Fibroblast of mammary gland (primary cell): ENCODE results near the gene ARF5.
A peak's percentile ranks its signal among the peaks of the same experiment; 100 is the strongest.
"Not testable (repeated sequence)": the region's sequence is repeated elsewhere in the genome, so short reads cannot be mapped to it uniquely, and the experiment has no call there.

ENCODE experiments used
- DNase-seq: peaks from one replicate; pipeline ENCODE4 v3.0.0-alpha.2; 2010; ENCODE audit warnings: low read depth
- H3K4me3 ChIP-seq: 2 replicates; pipeline ENCODE4 v1.5.1; 2011; ENCODE audit warnings: low read depth, mild to moderate bottlenecking, low read length, moderate library complexity; ENCODE audit not compliant: control insufficient read depth
- TF ChIP-seq, protein P1 (sequence below): conservative IDR thresholded peaks from 2 replicates; pipeline ENCODE4 v1.5.1; 2011; ENCODE audit warnings: low read depth, low read length, inconsistent platforms; ENCODE audit not compliant: control insufficient read depth, insufficient read depth

ARF5 gene

DNA sequence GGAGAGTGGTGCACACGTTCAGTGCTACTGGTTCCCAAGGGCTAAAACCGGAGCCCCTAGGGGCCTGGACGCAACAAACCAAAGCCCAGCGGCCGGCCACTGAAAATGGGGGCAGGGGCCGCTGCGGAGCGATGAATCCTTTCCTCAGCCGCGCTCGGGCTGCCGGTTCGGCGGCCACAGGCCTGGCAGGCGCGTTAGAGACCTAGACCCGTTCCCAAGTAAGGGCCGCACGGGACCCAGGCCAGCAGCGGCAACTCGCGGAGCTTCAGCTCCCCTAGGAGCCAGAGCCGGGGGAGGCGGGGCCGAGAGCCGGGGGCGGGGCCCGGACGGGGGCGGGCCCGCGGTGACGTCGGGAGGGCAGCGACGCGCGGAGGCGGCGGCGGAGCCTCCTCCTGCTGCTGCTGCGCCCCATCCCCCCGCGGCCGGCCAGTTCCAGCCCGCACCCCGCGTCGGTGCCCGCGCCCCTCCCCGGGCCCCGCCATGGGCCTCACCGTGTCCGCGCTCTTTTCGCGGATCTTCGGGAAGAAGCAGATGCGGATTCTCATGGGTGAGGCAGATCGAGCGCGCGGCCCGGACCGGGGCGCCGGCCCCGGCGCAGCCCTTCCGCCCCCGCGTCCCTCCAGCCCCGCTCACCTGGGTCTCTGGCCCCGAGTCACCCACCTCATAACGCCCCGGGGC, at the start of gene ARF5:
Gene ARF5 (plus strand): TSS at position 393 of the 678 bp plus-strand sequence. CDS start 88 bp downstream, at position 481.
- TF ChIP-seq, protein P1, sequence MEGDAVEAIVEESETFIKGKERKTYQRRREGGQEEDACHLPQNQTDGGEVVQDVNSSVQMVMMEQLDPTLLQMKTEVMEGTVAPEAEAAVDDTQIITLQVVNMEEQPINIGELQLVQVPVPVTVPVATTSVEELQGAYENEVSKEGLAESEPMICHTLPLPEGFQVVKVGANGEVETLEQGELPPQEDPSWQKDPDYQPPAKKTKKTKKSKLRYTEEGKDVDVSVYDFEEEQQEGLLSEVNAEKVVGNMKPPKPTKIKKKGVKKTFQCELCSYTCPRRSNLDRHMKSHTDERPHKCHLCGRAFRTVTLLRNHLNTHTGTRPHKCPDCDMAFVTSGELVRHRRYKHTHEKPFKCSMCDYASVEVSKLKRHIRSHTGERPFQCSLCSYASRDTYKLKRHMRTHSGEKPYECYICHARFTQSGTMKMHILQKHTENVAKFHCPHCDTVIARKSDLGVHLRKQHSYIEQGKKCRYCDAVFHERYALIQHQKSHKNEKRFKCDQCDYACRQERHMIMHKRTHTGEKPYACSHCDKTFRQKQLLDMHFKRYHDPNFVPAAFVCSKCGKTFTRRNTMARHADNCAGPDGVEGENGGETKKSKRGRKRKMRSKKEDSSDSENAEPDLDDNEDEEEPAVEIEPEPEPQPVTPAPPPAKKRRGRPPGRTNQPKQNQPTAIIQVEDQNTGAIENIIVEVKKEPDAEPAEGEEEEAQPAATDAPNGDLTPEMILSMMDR, result no peak
- peak within 1 kb of the TSS; percentile 87 for H3K4me3 ChIP-seq
- peak; percentile 63 for DNase-seq

DNA sequence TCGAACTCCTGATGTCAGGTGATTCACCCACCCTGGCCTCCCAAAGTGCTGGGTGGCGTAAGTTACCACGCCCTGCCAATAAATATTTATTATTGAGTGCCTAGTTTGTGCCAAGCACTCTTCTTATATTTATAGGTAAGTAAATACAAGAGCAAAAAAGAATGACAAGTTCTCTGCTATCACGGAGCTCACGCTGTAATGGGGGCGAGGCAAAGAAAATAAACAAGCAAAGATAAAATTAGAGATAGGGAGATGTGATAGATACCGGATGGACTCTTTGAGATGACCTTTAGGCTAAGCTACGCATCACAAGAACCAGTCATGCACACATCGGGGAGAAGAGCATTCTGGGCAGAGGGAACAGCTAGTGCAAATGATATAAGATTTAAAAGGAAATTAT, 49.1 kb upstream of the ARF5 start:
- DNase-seq, result no peak
- TF ChIP-seq, protein P1, result no peak
- no peak overlapping the region for H3K4me3 ChIP-seq

GRCh38 chr7:127540461-127540860, 47.8 kb upstream of the ARF5 start:
- not testable (repeated sequence) for H3K4me3 ChIP-seq, DNase-seq

DNA sequence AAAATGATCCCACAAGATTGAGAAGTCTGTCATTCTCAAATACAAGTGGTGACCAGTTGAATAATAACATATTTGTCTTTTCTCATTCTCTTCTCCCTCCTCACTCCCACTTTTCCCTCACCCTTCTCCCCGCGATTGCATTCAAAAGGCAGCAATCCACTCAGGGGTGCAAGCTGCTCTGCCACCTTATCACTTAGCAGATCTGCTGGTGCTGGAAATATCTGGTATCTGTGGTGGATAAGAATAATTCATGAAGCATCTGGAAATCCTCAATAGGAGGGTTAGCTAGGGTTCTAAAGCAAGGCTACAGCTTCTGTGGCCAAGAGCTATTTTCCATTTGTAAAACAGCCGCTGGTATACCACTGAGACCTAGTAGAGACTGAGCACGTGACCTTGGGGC, 46.7 kb upstream of the ARF5 start:
- DNase-seq, result no peak
- TF ChIP-seq, protein P1, result no peak
- H3K4me3 ChIP-seq, result no peak overlapping the region

- no peak for DNase-seq
- TF ChIP-seq, protein P1, result no peak
- no peak overlapping the region for H3K4me3 ChIP-seq
These were observed 41.9 kb upstream of the ARF5 start for GRCh38 chr7:127546313-127546712.

DNA sequence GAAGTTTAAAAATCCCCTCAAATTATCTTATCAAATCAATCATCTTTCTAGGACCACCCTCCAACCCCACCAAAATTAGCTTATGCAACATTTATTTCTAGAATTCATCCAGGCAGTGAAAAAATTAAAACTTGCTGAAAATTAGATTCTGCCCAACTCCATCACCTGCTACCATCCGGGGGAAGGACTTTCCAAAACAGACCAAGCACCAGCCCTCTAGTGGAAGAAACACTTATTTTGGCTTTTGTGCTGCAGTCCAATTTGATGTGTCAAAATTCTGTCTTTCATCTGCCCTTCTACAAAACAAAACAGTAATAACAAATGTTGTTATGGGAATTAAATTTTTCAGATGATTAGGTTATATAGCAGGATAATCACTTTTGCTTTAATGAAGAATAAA, 38.0 kb upstream of the ARF5 start:
- no peak overlapping the region for H3K4me3 ChIP-seq
- no peak for DNase-seq
- TF ChIP-seq, protein P1, result peak; percentile 31

GRCh38 chr7:127551941-127552340, 36.3 kb upstream of the ARF5 start:
- TF ChIP-seq, protein P1, result no peak
- DNase-seq, result no peak
- H3K4me3 ChIP-seq, result no peak overlapping the region
